GM18502 (cell line): ENCODE measurements around the gene ABTB2.
"Not testable (repeated sequence)": the region's sequence is repeated elsewhere in the genome, so short reads cannot be mapped to it uniquely, and the experiment has no call there.

ENCODE experiments used
- ATAC-seq: cut with Tn5 transposase; IDR thresholded peaks from one replicate; pipeline ENCODE4 v1.9.1; 2021; ENCODE audit warnings: mild to moderate bottlenecking; ENCODE audit not compliant: unreplicated experiment, poor library complexity

Gene ABTB2

GRCh38 chr11:34223021-34223813 lies 134.6 kb downstream of the ABTB2 start:
- no peak for ATAC-seq

- no peak for ATAC-seq
These were observed 135.8 kb downstream of the ABTB2 start for GRCh38 chr11:34222030-34222429.

- no peak for ATAC-seq
These were observed 137.9 kb downstream of the ABTB2 start for GRCh38 chr11:34219941-34220370.

- no peak for ATAC-seq
These were observed 138.5 kb downstream of the ABTB2 start for GRCh38 chr11:34219279-34219678.

- not testable (repeated sequence) for ATAC-seq
These were observed 139.1 kb downstream of the ABTB2 start for GRCh38 chr11:34218756-34219155.

- no peak for ATAC-seq
These were observed 139.7 kb downstream of the ABTB2 start for GRCh38 chr11:34218067-34218466.

GRCh38 chr11:34216706-34217105 lies 141.1 kb downstream of the ABTB2 start:
- ATAC-seq = no peak

GRCh38 chr11:34215806-34216453 lies 141.9 kb downstream of the ABTB2 start:
- ATAC-seq = no peak

GRCh38 chr11:34214961-34215805 lies 142.6 kb downstream of the ABTB2 start:
- ATAC-seq = no peak

- ATAC-seq = no peak
These were observed 144.4 kb downstream of the ABTB2 start for GRCh38 chr11:34213366-34213765.

- ATAC-seq = no peak
These were observed 145.2 kb downstream of the ABTB2 start for GRCh38 chr11:34212566-34212965.

- no peak for ATAC-seq
These were observed 148.0 kb downstream of the ABTB2 start for GRCh38 chr11:34209809-34210208.

GRCh38 chr11:34208266-34209135 lies 149.3 kb downstream of the ABTB2 start:
- no peak for ATAC-seq

GRCh38 chr11:34207487-34208180 lies 150.2 kb downstream of the ABTB2 start:
- no peak for ATAC-seq

- no peak for ATAC-seq
These were observed 151.2 kb downstream of the ABTB2 start for GRCh38 chr11:34206407-34207300.

- no peak for ATAC-seq
These were observed 152.3 kb downstream of the ABTB2 start for GRCh38 chr11:34205326-34206035.

- no peak for ATAC-seq
These were observed 153.2 kb downstream of the ABTB2 start for GRCh38 chr11:34204396-34205279.
